Measurements from ENCODE around the gene UQCC2.

The UQCC2 gene

DNA sequence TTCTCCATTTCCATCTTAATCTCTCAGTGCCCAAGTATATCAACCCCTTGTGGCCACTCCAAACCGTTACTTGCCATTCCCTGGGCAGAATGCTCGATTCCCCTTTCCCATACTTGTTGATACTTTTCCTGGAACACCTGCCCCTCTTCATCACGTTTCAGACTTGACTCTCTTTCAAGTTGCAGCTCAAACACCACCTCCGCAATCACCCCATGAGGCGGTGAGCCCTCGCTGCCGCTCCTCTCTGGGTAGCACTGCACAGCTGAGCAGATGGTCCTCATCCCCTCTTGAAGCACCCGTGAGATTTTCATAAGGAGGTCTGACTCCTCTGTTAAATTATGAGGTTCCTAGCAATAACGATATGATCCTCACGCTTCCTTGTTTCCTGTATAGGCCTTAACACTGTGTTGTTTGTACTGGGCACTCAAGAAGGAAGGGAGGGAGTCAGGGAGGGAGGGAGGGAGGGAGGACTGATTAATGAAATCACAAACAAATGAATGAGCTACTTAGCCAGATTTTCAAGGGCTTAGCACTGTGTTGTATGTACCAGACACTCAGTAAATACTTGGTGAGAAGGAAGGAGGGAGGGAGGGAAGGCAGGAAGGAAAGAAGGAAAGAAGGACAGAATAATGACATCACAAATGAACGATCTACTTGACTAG is 8.0 kb upstream of the UQCC2 start:
- TF ChIP-seq, protein P1, sequence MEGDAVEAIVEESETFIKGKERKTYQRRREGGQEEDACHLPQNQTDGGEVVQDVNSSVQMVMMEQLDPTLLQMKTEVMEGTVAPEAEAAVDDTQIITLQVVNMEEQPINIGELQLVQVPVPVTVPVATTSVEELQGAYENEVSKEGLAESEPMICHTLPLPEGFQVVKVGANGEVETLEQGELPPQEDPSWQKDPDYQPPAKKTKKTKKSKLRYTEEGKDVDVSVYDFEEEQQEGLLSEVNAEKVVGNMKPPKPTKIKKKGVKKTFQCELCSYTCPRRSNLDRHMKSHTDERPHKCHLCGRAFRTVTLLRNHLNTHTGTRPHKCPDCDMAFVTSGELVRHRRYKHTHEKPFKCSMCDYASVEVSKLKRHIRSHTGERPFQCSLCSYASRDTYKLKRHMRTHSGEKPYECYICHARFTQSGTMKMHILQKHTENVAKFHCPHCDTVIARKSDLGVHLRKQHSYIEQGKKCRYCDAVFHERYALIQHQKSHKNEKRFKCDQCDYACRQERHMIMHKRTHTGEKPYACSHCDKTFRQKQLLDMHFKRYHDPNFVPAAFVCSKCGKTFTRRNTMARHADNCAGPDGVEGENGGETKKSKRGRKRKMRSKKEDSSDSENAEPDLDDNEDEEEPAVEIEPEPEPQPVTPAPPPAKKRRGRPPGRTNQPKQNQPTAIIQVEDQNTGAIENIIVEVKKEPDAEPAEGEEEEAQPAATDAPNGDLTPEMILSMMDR (IDR thresholded peaks at IDR 0.05; ENCODE audit: low read depth, low read length, poor library complexity, severe bottlenecking): no peak
- no peak for TF ChIP-seq EZH2phosphoT487 (IDR thresholded peaks at IDR 0.05; ENCODE audit: borderline replicate concordance, low read length)
- H3K36me3 ChIP-seq (ENCODE audit: control insufficient read depth, low read length): no peaks in the 10 kb centered on the region
- no peak overlapping the region for H3K27ac ChIP-seq (ENCODE audit: low read depth, low read length)
- no peaks in the 10 kb centered on the region for H3K9me3 ChIP-seq (ENCODE audit: control insufficient read depth, insufficient read depth, low read length)
- H3K4me2 ChIP-seq (ENCODE audit: low read length): no peak overlapping the region
- no peaks in the 10 kb centered on the region for H3F3A ChIP-seq (ENCODE audit: control insufficient read depth, insufficient read depth)
- H3K27me3 ChIP-seq (ENCODE audit: control insufficient read depth, low read length): peaks cover 34% of the 10 kb centered on the region
- H4K20me1 ChIP-seq (ENCODE audit: control insufficient read depth, insufficient read depth, low read depth, low read length): no peaks in the 10 kb centered on the region
- H3K79me2 ChIP-seq (ENCODE audit: control insufficient read depth, low read length): no peaks in the 10 kb centered on the region
- H3K9me2 ChIP-seq (replicated peaks; ENCODE audit: control insufficient read depth, low read length): no peaks in the 10 kb centered on the region
- H3K4me3 ChIP-seq (ENCODE audit: low read length): no peak overlapping the region
- peaks cover 13% of the 10 kb centered on the region for H3K4me1 ChIP-seq (ENCODE audit: control insufficient read depth, low read length)

DNA sequence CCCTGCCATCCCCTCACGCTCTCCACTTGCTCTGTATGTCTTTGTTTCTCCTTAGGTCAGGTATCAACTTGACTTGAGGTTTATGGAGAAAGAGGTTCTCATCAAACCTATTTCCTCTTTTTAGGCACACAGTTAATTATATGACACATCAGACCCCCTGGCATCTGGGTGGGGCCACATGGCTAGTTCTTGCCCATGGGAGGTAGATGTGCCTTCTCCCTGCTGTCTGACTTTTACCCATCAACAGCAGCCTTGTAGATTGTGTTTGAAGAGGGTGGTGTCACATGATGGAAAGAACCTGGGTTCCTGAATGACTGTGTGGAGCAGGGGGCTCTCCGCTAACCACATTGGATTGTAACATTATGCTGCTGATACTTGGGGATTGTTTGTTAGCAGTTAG is 7.2 kb upstream of the UQCC2 start:
- H3K79me2 ChIP-seq (ENCODE audit: control insufficient read depth, low read length): no peaks in the 10 kb centered on the region

DNA sequence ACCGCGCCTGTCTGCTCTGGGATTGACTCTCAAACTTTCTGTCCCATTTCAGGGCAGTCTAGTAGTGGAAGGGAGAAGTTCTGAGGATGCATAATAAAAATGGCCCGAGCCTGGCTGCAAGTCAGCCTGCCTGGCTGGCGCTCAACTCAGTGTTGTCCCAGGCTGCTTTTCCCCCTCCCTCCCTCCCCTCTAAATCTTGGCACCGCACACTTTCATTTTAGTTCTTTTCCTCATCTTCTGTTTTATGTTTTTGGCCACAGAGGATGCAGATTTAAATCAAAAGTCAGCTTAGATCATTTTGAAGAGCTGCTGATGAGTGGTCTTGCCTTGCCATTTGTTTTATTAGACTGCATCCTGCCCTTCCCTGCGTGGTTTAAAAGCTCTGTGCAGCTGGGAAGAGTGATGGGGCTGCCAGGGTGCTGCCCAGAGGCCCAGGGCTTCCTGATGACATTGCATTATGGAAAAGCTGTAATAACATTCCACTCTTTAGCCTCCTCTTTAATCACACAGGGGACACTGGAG is 6.5 kb upstream of the UQCC2 start:
- Histone ChIP-seq H3K27me3 (ENCODE audit: control insufficient read depth, low read length) (peaks cover 20% of the 10 kb centered on the region), H3K4me2 (ENCODE audit: low read length) (no peak overlapping the region), H3K9me3 (ENCODE audit: control insufficient read depth, insufficient read depth, low read length) (no peaks in the 10 kb centered on the region), H4K20me1 (ENCODE audit: control insufficient read depth, insufficient read depth, low read depth, low read length) (no peaks in the 10 kb centered on the region), H3K36me3 (ENCODE audit: control insufficient read depth, low read length) (no peaks in the 10 kb centered on the region), H3K79me2 (ENCODE audit: control insufficient read depth, low read length) (no peaks in the 10 kb centered on the region), H3F3A (ENCODE audit: control insufficient read depth, insufficient read depth) (no peaks in the 10 kb centered on the region; the same call in 1 of the 2 replicates), H3K27ac (ENCODE audit: low read depth, low read length) (no peak overlapping the region), H3K4me1 (ENCODE audit: control insufficient read depth, low read length) (peaks cover 13% of the 10 kb centered on the region), H3K4me3 (ENCODE audit: low read length) (no peak overlapping the region), H3K9me2 (replicated peaks; ENCODE audit: control insufficient read depth, low read length) (no peaks in the 10 kb centered on the region)
- TF ChIP-seq EZH2phosphoT487 (IDR thresholded peaks at IDR 0.05; ENCODE audit: borderline replicate concordance, low read length): no peak
- TF ChIP-seq, protein P1 (IDR thresholded peaks at IDR 0.05; ENCODE audit: low read depth, low read length, poor library complexity, severe bottlenecking): no peak

More for the DNA sequence above, 7.2 kb upstream of the UQCC2 start:
- Histone ChIP-seq H3K27me3 (ENCODE audit: control insufficient read depth, low read length) (peaks cover 27% of the 10 kb centered on the region), H3K4me1 (ENCODE audit: control insufficient read depth, low read length) (peaks cover 13% of the 10 kb centered on the region), H4K20me1 (ENCODE audit: control insufficient read depth, insufficient read depth, low read depth, low read length) (no peaks in the 10 kb centered on the region), H3K4me2 (ENCODE audit: low read length) (no peak overlapping the region), H3K9me3 (ENCODE audit: control insufficient read depth, insufficient read depth, low read length) (no peaks in the 10 kb centered on the region), H3K9me2 (replicated peaks; ENCODE audit: control insufficient read depth, low read length) (no peaks in the 10 kb centered on the region), H3F3A (ENCODE audit: control insufficient read depth, insufficient read depth) (no peaks in the 10 kb centered on the region), H3K36me3 (ENCODE audit: control insufficient read depth, low read length) (no peaks in the 10 kb centered on the region), H3K4me3 (ENCODE audit: low read length) (no peak overlapping the region), H3K27ac (ENCODE audit: low read depth, low read length) (no peak overlapping the region)
- TF ChIP-seq EZH2phosphoT487 (IDR thresholded peaks at IDR 0.05; ENCODE audit: borderline replicate concordance, low read length): no peak
- TF ChIP-seq, protein P1 (IDR thresholded peaks at IDR 0.05; ENCODE audit: low read depth, low read length, poor library complexity, severe bottlenecking): no peak
